Thymus (tissue), 11 donors: Measurements from ENCODE around the gene GTF2H1. TPM values are rescaled to one million over a fixed set of nuclear protein-coding genes. Genes with fewer than 3 reads are reported as not detected.
A peak's percentile ranks its signal among the peaks of the same experiment; 100 is the strongest.

Experiments
- DNase-seq, 9 donors: peaks; one replicate each; pipeline ENCODE4 v3.0.0-alpha.2; 2013; ENCODE audit warnings: low spot score in 9 of 9, low read depth in 6 of 9, missing footprints in 1 of 9
- H3K27ac ChIP-seq, 2 donors: one replicate each; pipeline ENCODE4 v1.5.1; 2013; ENCODE audit warnings: control low read depth in 1 of 2, low read depth in 1 of 2, low read length in 1 of 2, mild to moderate bottlenecking in 1 of 2, moderate library complexity in 1 of 2
- H3K27me3 ChIP-seq, 2 donors: one replicate each; pipeline ENCODE4 v1.5.1; 2013; ENCODE audit warnings: low read length in 1 of 2; ENCODE audit not compliant: control insufficient read depth in 2 of 2, insufficient read depth in 1 of 2
- H3K36me3 ChIP-seq, 2 donors: one replicate each; pipeline ENCODE4 v1.5.1; 2013; ENCODE audit warnings: low read length in 1 of 2, mild to moderate bottlenecking in 1 of 2, moderate library complexity in 1 of 2; ENCODE audit not compliant: control insufficient read depth in 2 of 2, insufficient read depth in 2 of 2
- H3K4me1 ChIP-seq, 2 donors: one replicate each; pipeline ENCODE4 v1.5.1; 2013; ENCODE audit warnings: low read length in 2 of 2; ENCODE audit not compliant: control insufficient read depth in 2 of 2, insufficient read depth in 2 of 2
- H3K4me3 ChIP-seq, 2 donors: one replicate each; pipeline ENCODE4 v1.5.1; 2013; ENCODE audit warnings: low read length in 2 of 2, control low read depth in 1 of 2, mild to moderate bottlenecking in 1 of 2
- H3K9me3 ChIP-seq, 2 donors: one replicate each; pipeline ENCODE4 v1.5.1; 2013; ENCODE audit warnings: low read length in 1 of 2, mild to moderate bottlenecking in 1 of 2; ENCODE audit not compliant: control insufficient read depth in 2 of 2, insufficient read depth in 1 of 2
- WGBS: extraction: QIAGEN DNeasy Blood & Tissue Kit; methylation state at CpG from one replicate; pipeline ENCODE4 v1.1.7; 2013; 5-methylcytosine and 5-hydroxymethylcytosine counted together
- polyA plus RNA-seq: library from polyadenylated mRNA; stranded (reverse); fragments of 200-250 nt; gene quantifications from one replicate; pipeline ENCODE4 v1.2.3, GENCODE V29; 2013
- total RNA-seq: library from RNA; stranded (reverse); fragments of 120-200 nt; gene quantifications from one replicate; pipeline ENCODE4 v1.2.4, GENCODE V29; 2013
- donor health status: healthy.

Gene GTF2H1
- total and polyA plus RNA-seq, 2 donors, result 35.4 to 38.9 TPM

DNA sequence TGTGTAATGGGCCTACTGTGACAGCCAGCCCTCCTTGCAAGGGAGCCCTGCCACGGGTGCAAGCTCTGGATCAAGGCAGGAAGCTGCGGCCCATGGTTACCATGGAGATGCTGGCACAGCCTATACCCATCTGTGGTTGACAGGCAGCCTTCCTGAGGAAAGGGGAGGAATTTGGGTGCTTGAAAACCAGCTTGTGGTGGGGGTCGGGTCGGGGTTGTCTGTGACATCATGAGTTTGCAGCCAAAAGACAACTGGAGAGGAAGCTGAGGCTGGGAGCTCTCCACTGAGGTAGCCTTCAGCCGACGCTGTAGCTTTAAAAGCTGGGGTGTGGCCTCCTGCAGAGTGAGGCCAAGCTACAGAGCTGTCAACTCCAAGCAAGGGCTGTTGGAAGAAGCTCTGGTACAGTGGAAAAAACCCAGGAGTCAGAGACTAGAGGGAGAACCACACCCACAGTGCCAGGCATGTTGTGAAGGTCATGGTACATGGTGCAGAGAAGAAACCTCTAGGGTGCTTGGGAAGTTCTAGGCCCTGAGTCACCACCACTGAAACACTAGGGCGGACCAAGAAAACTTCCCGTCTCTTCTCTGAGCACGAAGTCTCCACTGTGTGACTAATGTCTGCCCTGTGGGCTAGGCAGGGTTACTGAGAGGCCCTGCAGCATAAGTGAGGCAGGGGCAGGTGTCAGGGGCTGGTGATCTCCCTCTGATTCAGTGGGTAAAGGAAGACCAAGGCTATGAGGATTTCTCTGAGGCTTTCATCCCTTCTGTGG lies 61.2 kb downstream of the GTF2H1 start:
- no peaks in the 10 kb centered on the region for H3K9me3 ChIP-seq
- H3K36me3 ChIP-seq, result no peaks in the 10 kb centered on the region
- H3K4me1 ChIP-seq, result peaks cover 20 to 30% of the 10 kb centered on the region in 2 donors
- peak overlapping the region in 1 of 2 donors; percentile 0 for H3K4me3 ChIP-seq
- H3K27ac ChIP-seq, result peak overlapping the region; percentile 91 to 95
- peak in 8 of 9 donors; percentile 44 to 89 (median 70) for DNase-seq
- WGBS, result 7% methylated on average over 9 of the region's 9 CpGs
- no peaks in the 10 kb centered on the region for H3K27me3 ChIP-seq

DNA sequence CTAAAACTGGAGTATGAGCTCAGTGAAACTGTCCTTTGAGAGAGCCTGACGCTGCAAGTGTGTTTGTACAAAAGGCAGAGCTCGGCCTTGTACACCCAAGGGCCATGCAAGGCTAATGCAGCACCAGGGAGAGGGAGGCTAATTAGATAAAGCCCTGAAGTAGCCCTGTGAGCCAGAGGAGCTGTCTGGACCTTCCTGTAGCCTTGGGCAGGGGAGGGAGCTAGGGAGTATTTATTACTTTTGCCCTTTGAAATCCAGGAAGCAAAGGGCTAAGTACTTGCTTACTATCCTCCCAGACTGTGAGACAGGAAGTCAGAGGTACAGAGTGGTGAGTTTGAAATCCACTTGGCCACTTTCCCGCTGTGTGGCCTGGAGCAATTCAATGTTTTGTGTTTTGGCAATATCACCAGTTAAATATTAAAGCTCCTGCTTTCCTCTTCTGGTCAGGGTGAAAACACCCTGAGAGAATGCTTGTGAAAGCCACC lies 61.8 kb downstream of the GTF2H1 start:
- Histone ChIP-seq H3K36me3 (no peaks in the 10 kb centered on the region), H3K27ac (peak overlapping the region; percentile 91 to 95), H3K4me3 (no peak overlapping the region), H3K9me3 (no peaks in the 10 kb centered on the region), H3K27me3 (no peaks in the 10 kb centered on the region), H3K4me1 (peaks cover 20 to 30% of the 10 kb centered on the region in 2 donors)
- DNase-seq, result peak in 5 of 9 donors; percentile 13 to 61 (median 18)
- 56% methylated on average over 3 of the region's 3 CpGs for WGBS

DNA sequence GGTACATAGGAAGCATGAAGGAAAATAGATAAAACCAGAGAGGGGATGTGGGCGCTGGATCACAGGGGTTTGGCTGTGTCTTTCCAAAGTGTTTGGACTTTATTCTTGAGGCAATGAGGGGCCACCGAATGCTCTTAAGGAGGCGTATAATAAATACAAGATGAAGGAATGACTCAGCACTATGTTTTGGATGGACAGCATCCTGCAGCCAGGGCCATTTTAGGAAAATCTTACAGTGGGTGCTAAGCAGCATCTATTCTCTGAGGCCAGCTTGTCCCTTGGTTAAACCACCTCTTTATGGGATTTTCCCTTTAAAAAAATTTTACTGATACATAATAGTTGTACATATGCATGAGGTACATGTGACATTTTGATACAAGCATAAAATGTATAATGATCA lies 67.7 kb downstream of the GTF2H1 start:
- Histone ChIP-seq H3K36me3 (no peaks in the 10 kb centered on the region), H3K9me3 (no peaks in the 10 kb centered on the region), H3K27me3 (no peaks in the 10 kb centered on the region), H3K27ac (no peak overlapping the region), H3K4me3 (no peak overlapping the region), H3K4me1 (peaks cover 0 to 25% of the 10 kb centered on the region in 2 donors)
- WGBS, result 95% methylated on average over 3 of the region's 3 CpGs
- no peak for DNase-seq

DNA sequence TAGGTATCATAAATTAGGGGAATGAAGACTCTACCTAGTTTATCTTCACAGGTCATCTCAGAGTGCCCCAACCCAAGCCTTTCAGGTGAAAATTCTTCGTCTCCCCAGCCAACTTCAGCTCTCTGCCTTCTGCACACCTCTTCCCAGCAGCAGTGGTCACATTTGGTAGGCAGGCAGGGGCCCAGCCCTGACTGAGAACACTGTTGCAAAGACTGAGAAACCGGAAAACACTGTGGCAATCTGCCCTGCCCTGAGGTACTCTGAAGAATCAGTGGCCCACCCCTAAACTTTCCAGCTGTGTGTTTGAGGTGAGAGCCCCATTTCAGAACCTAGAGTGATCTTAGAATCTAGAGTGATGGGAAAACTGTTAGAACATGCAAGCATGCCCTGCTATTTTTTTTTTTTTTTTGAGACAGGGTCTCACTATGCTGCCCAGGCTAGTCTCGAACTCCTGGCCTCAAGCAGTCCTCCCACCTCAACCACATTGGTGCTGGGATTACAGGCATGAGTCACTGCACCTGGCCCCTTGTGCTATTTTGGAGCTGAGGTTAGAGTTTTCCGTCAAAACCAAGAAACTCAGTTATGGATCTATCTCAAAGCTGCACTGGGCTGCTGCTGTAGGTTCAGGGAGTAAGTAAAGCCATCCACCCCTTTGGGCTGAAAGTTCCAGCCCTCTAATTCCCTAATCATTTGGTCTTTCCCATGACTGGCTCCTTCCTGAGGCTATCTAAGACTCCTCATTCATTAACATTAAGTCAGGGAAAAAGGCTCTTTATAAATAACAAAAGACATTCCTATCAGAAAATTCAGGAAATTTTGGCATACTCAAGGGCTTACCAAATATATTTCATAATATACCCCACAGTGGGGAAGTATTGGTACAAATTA lies 70.3 kb downstream of the GTF2H1 start:
- WGBS, result 68% methylated on average over 4 of the region's 4 CpGs
- no peak overlapping the region for H3K27ac ChIP-seq
- no peaks in the 10 kb centered on the region for H3K27me3 ChIP-seq
- no peak overlapping the region for H3K4me3 ChIP-seq
- peaks cover under 1 to 5% of the 10 kb centered on the region in 2 donors for H3K36me3 ChIP-seq
- peaks cover 0 to 22% of the 10 kb centered on the region in 2 donors for H3K4me1 ChIP-seq
- no peaks in the 10 kb centered on the region for H3K9me3 ChIP-seq
- peak in 1 of 9 donors; percentile 38 for DNase-seq

DNA sequence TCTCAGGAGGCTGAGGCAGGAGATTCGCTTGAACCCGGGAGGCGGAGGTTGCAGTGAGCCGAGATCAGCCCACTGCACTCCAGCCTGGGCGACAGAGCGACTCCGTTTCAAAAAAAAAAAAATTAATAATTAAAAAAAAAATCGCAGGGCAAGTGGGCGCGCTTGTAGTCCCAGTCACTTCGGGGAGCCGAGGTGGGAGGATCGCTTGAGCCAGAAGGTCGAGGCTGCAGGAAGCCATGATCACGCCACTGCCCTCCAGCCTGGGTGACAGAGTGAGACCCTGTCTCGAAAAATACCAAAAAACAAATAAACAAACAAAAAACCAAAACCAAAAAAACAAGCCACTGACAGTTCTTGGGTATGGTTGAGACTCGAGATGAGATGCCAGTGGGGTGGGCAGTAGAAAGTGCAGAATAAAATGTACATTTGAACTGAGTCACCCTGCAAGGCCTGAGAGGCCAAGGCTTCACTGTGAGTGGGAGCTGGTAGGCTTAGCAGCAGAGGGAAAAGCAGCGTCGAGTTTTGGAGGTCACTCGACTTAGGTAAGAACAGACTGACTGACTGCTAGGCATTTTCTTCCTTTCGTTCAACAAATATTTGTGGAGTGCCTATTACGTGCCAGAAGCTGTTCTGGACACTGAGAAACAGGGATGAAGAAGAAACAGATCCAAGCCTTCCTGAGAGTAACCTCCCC lies 71.4 kb downstream of the GTF2H1 start:
- peak in 1 of 9 donors; percentile 41 for DNase-seq
- no peaks in the 10 kb centered on the region for H3K27me3 ChIP-seq
- 86% methylated on average over 22 of the region's 22 CpGs for whole genome bisulfite sequencing
- H3K36me3 ChIP-seq, result peaks cover 3 to 13% of the 10 kb centered on the region in 2 donors
- H3K4me3 ChIP-seq, result peak overlapping the region; percentile 69 to 94
- peaks cover 0 to 21% of the 10 kb centered on the region in 2 donors for H3K4me1 ChIP-seq
- H3K27ac ChIP-seq, result peak overlapping the region; percentile 1 to 96
- no peaks in the 10 kb centered on the region for H3K9me3 ChIP-seq

DNA sequence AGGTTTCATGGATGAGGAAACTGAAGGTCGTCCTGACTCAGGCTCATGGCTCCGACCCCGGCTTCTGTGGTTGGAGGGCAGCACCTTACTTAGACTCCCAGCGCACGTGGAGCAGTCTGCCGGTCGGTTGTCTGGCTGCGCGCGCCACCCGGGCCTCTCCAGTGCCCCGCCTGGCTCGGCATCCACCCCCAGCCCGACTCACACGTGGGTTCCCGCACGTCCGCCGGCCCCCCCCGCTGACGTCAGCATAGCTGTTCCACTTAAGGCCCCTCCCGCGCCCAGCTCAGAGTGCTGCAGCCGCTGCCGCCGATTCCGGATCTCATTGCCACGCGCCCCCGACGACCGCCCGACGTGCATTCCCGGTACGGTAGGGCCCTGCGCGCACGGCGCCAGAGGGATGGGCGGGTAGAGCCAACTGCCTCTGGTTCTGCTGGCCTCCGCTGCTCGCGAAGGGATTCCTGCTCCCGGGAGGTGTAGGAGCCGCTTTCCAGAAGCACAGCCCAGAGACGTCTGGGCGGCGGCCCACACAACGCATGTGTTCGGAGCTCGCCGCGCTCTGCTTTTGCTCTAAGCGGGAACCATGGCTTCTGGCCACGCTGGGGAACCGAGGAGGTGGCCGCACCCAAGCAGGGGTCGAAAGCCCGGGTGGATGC lies 72.0 kb downstream of the GTF2H1 start, which contains the start of gene LDHA:
LDHA (plus strand) TSS at position 289 of the 653 bp plus-strand sequence. CDS start 2,280 bp downstream, outside the sequence.
- H3K27me3 ChIP-seq, result no peaks in the 10 kb centered on the region
- peak; percentile 71 to 97 (median 93) for DNase-seq
- peaks cover 0 to 21% of the 10 kb centered on the region in 2 donors for H3K4me1 ChIP-seq
- peaks cover 8 to 19% of the 10 kb centered on the region in 2 donors for H3K36me3 ChIP-seq
- no peaks in the 10 kb centered on the region for H3K9me3 ChIP-seq
- H3K4me3 ChIP-seq, result peak within 1 kb of the TSS; percentile 69 to 94
- H3K27ac ChIP-seq, result peak within 1 kb of the TSS; percentile 93 to 96
- under 1% methylated on average over 60 of the region's 60 CpGs for WGBS

DNA sequence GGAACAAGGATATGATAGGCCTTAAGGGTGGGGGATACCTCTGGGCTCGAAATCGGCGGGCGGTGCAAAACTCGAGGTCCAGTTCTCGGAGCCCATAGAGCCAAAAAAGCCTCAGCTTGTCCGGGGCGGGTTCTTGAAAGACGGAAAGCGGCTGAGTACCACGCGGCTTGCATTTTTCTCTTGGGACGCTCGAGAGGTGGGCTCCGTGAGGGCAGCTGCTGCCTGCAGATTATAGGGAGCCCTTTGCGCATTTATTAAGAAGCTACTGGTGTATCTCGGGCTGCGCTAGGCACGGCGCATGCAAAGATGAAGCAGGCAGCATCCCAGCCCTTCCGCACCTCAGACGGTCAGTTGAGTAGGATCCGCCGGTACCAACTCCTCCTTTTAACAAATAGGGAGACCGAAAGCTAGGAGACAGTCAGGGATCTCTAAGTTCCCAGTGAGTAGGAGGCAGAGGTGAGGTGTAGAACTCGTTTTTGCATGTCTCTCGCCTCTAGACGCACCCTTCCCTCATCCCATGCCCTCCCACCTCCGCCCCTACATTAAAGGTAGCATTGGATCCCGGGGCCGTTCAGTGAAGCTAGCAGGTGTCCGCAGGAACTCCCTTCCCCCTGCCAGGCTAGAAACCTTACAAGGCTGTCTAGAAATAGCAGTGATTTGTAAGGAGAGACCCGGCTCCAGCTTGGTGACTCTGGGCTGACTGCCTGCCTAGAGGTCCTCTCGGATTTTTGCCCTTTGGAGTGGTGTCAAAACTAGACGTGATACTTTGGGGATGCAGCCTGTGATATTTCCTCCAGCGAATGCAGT lies 72.8 kb downstream of the GTF2H1 start:
- under 1% methylated on average over 36 of the region's 36 CpGs for WGBS
- Histone ChIP-seq H3K27me3 (no peaks in the 10 kb centered on the region), H3K27ac (peak overlapping the region; percentile 93 to 96), H3K4me3 (peak overlapping the region; percentile 69 to 94), H3K36me3 (peaks cover 14 to 27% of the 10 kb centered on the region in 2 donors), H3K4me1 (peaks cover 0 to 21% of the 10 kb centered on the region in 2 donors), H3K9me3 (no peaks in the 10 kb centered on the region)
- DNase-seq, result peak in 5 of 9 donors; percentile 11 to 55 (median 20)
